Retinal pigment epithelial cell (primary cell): ENCODE data around the gene KTN1.

Source experiments
- DNase-seq: peaks from one replicate; pipeline ENCODE4 v3.0.0-alpha.2; 2010; ENCODE audit warnings: low read depth
- H3K4me3 ChIP-seq: 2 replicates; pipeline ENCODE4 v1.5.1; 2011; ENCODE audit warnings: mild to moderate bottlenecking, low read length, control low read depth, moderate library complexity
- CTCF ChIP-seq: conservative IDR thresholded peaks from 2 replicates; pipeline ENCODE4 v1.5.1; 2011; ENCODE audit warnings: low read depth, low read length, control low read depth, inconsistent platforms

The KTN1 gene

GRCh38 chr14:55720796-55721195 is 140.8 kb downstream of the KTN1 start:
- TF ChIP-seq CTCF, result no peak
- DNase-seq, result no peak

GRCh38 chr14:55721353-55721752 is 141.3 kb downstream of the KTN1 start:
- DNase-seq, result peak; percentile 24
- peak; percentile 6 for TF ChIP-seq CTCF
- H3K4me3 ChIP-seq, result no peak overlapping the region

More at GRCh38 chr14:55720796-55721195, 140.8 kb downstream of the KTN1 start:
- no peak overlapping the region for H3K4me3 ChIP-seq

- no peak for DNase-seq
Measured at GRCh38 chr14:55722054-55722453, 142.0 kb downstream of the KTN1 start.

GRCh38 chr14:55724736-55725135 is 144.7 kb downstream of the KTN1 start:
- H3K4me3 ChIP-seq, result no peak overlapping the region
- TF ChIP-seq CTCF, result no peak
- DNase-seq, result no peak

More at GRCh38 chr14:55722054-55722453, 142.0 kb downstream of the KTN1 start:
- no peak overlapping the region for H3K4me3 ChIP-seq
- TF ChIP-seq CTCF, result no peak

GRCh38 chr14:55730592-55731310 is 150.7 kb downstream of the KTN1 start:
- DNase-seq, result no peak
- no peak for TF ChIP-seq CTCF
- no peak overlapping the region for H3K4me3 ChIP-seq

- no peak overlapping the region for H3K4me3 ChIP-seq
- TF ChIP-seq CTCF, result no peak
- DNase-seq, result no peak
Measured at GRCh38 chr14:55731311-55731872, 151.4 kb downstream of the KTN1 start.
